Measurements from ENCODE around the gene RANBP1.

RANBP1 gene

DNA sequence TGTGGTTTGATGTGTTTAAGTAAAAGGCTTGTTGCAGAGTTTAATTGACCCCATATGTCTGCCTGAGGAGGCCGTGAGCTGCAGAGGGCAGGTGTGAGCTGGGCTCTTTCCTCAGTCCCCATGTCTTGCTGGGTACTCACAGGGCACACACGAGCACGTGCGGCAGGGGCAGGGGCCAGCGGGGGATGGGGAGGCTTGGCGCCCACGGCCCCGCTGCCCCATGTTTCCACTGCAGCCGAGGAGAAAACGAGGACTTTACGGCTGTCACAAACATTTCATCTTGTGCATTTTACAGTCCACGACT is 59.6 kb downstream of the RANBP1 start:
- DNase-seq: no peak

DNA sequence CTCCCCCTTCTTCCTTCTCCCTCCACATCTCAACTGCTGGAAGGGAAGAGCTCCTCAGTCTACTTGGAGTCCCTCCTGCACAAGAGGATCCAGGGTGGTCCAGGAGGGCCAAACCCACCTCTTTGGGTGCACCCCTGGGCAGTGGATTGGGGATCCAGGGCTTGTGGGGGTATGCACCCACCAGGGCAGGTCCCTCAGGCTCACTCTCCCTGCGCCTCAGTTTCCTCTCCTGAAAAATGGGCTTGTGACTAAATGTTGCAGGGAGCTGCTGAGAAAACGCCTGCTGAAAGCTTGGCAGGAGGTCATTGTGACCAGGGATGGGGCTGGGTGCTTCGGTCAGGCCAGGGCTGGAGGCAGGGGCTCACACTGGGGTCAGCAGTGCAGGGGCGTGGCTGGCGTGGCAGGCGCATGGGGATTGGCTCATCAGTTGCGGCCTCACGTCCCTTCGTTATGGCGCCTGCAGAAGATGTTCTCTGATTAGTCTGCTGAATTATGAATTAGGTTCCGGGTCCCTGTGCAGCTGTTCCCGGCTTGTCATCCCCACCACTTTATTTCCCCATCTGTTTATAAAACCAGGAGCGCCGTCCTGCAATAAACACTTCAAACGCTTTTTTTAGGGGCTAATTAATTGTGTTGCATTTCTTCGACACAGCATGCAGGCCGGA is 60.6 kb downstream of the RANBP1 start:
- no peak for DNase-seq
